SU-DHL-6 (cell line): ENCODE measurements around the gene HOMEZ.

ENCODE experiments used
- H2AFZ ChIP-seq: fragments of 200-600 bp; sonication (generic); 2 replicates; pipeline ENCODE4 v1.6.1; 2014; ENCODE audit warnings: low read depth, mild to moderate bottlenecking, moderate library complexity, mixed read lengths, antibody characterized with exemption, low read length; ENCODE audit not compliant: severe bottlenecking
- H3F3A ChIP-seq: fragments of 200-600 bp; shearing (Covaris generic); 2 replicates; pipeline ENCODE4 v1.6.0; 2016; ENCODE audit warnings: antibody characterized with exemption, mild to moderate bottlenecking; ENCODE audit not compliant: insufficient read depth
- H3K27ac ChIP-seq: fragments of 200-600 bp; sonication (generic); 2 replicates; pipeline ENCODE4 v1.5.1; 2016; ENCODE audit warnings: low read depth, mild to moderate bottlenecking, low read length, moderate library complexity, mixed read lengths
- H3K27me3 ChIP-seq: fragments of 200-600 bp; sonication (generic), shearing (Covaris generic); 2 replicates; pipeline ENCODE4 v1.6.0; 2014; ENCODE audit warnings: mild to moderate bottlenecking, low read length
- H3K36me3 ChIP-seq: fragments of 200-600 bp; sonication (generic); 2 replicates; pipeline ENCODE4 v1.6.1; 2014; ENCODE audit warnings: mild to moderate bottlenecking, low read length, mixed read lengths
- H3K4me2 ChIP-seq: fragments of 300-600, 200-600 bp; shearing (Covaris generic), sonication (generic); 2 replicates; pipeline ENCODE4 v1.6.0; 2014; ENCODE audit warnings: low read length, low read depth, mild to moderate bottlenecking; ENCODE audit not compliant: poor library complexity, severe bottlenecking
- H3K4me3 ChIP-seq: fragments of 200-600 bp; sonication (generic); 2 replicates; pipeline ENCODE4 v1.5.1; 2014; ENCODE audit warnings: antibody characterized with exemption, low read length, mild to moderate bottlenecking, mixed read lengths; ENCODE audit not compliant: insufficient read depth, poor library complexity, severe bottlenecking
- H3K79me2 ChIP-seq: fragments of 200-600 bp; sonication (generic); 2 replicates; pipeline ENCODE4 v1.6.1; 2014; ENCODE audit warnings: mild to moderate bottlenecking, low read length, moderate library complexity; ENCODE audit not compliant: insufficient read depth
- H3K9ac ChIP-seq: fragments of 200-600 bp; sonication (generic); 2 replicates; pipeline ENCODE4 v1.7.0; 2014; ENCODE audit warnings: mild to moderate bottlenecking, low read length
- H3K9me2 ChIP-seq: fragments of 200-600 bp; sonication (generic); replicated peaks from 2 replicates; pipeline ENCODE4 v1.6.1; 2014; ENCODE audit warnings: low read length; ENCODE audit not compliant: insufficient read depth
- H3K9me3 ChIP-seq: fragments of 200-600 bp; sonication (generic); 2 replicates; pipeline ENCODE4 v1.6.1; 2014; ENCODE audit warnings: low read length, mixed read lengths; ENCODE audit not compliant: insufficient read depth
- H4K20me1 ChIP-seq: fragments of 200-600 bp; sonication (generic); 2 replicates; pipeline ENCODE4 v1.6.1; 2014; ENCODE audit warnings: low read depth, mild to moderate bottlenecking, antibody characterized with exemption, low read length, moderate library complexity, mixed read lengths
- EZH2phosphoT487 ChIP-seq: fragments of 200-600 bp; sonication (generic), shearing (Covaris generic); conservative IDR thresholded peaks from 2 replicates; pipeline ENCODE4 v1.6.1; 2018; ENCODE audit warnings: mild to moderate bottlenecking, antibody characterized with exemption, low read length, moderate library complexity, mixed read lengths
- TF ChIP-seq, protein P1 (sequence below): fragments of 200-600 bp; sonication (generic); IDR thresholded peaks from one replicate; pipeline ENCODE4 v1.5.1; 2017; ENCODE audit warnings: antibody characterized with exemption, mild to moderate bottlenecking, low read length, moderate library complexity; ENCODE audit not compliant: insufficient read depth, poor library complexity, severe bottlenecking

Gene HOMEZ

DNA sequence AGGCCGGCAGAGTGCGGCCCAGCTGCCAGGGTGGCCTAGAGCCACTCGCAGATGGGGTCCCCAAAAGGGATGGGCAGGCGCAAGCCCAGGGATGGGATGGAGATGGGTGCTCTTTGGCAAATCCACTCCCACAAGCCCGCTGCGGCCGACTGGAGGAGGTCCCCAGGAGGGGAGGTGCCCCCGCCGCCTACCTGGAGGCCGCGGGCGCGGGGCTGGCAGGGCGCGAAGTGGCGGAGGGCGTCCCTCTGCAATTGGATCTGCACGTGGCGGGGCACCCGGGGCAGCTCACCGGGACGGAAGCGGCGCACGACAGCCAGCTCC is 16.0 kb upstream of the HOMEZ start:
- Histone ChIP-seq H4K20me1 (no peaks in the 10 kb centered on the region), H3K27ac (peak overlapping the region; percentile 59), H3K9me3 (no peaks in the 10 kb centered on the region), H3K4me3 (peak overlapping the region; percentile 69), H3K27me3 (no peaks in the 10 kb centered on the region), H3K4me2 (peak overlapping the region; percentile 74), H3K9ac (peak overlapping the region; percentile 73), H3F3A (0 out of 2 replicates have a peak, but pooled peaks cover 5% of the 10 kb centered on the region), H3K79me2 (peaks cover 5% of the 10 kb centered on the region; the same call in 1 of the 2 replicates), H3K9me2 (no peaks in the 10 kb centered on the region), H3K36me3 (peaks cover 5% of the 10 kb centered on the region; the same call in 1 of the 2 replicates), H2AFZ (peak overlapping the region; percentile 79)
- TF ChIP-seq EZH2phosphoT487 = no peak
- TF ChIP-seq, protein P1, sequence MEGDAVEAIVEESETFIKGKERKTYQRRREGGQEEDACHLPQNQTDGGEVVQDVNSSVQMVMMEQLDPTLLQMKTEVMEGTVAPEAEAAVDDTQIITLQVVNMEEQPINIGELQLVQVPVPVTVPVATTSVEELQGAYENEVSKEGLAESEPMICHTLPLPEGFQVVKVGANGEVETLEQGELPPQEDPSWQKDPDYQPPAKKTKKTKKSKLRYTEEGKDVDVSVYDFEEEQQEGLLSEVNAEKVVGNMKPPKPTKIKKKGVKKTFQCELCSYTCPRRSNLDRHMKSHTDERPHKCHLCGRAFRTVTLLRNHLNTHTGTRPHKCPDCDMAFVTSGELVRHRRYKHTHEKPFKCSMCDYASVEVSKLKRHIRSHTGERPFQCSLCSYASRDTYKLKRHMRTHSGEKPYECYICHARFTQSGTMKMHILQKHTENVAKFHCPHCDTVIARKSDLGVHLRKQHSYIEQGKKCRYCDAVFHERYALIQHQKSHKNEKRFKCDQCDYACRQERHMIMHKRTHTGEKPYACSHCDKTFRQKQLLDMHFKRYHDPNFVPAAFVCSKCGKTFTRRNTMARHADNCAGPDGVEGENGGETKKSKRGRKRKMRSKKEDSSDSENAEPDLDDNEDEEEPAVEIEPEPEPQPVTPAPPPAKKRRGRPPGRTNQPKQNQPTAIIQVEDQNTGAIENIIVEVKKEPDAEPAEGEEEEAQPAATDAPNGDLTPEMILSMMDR = no peak

- Histone ChIP-seq H4K20me1 (no peaks in the 10 kb centered on the region), H3K27ac (peak overlapping the region; percentile 75), H3K36me3 (peaks cover 5% of the 10 kb centered on the region; the same call in 1 of the 2 replicates), H3K9ac (peak overlapping the region; percentile 73), H3K9me3 (no peaks in the 10 kb centered on the region), H3K79me2 (peaks cover 5% of the 10 kb centered on the region; the same call in 1 of the 2 replicates), H3F3A (peaks cover 6% of the 10 kb centered on the region; the same call in 1 of the 2 replicates), H3K4me3 (peak overlapping the region; percentile 76), H3K27me3 (no peaks in the 10 kb centered on the region), H3K4me2 (peak overlapping the region; percentile 74), H3K9me2 (no peaks in the 10 kb centered on the region), H2AFZ (peak overlapping the region; percentile 88)
- TF ChIP-seq, protein P1 = peak; percentile 67
- no peak for TF ChIP-seq EZH2phosphoT487
Measured at GRCh38 chr14:23301288-23301968, 15.5 kb upstream of the HOMEZ start.

GRCh38 chr14:23300687-23301223 is 14.8 kb upstream of the HOMEZ start:
- peak overlapping the region; percentile 41 for H3K27ac ChIP-seq

More at GRCh38 chr14:23300687-23301223, 14.8 kb upstream of the HOMEZ start:
- Histone ChIP-seq H3K27me3 (no peaks in the 10 kb centered on the region), H3K4me2 (peak overlapping the region; percentile 66), H3K79me2 (peaks cover 5% of the 10 kb centered on the region; the same call in 1 of the 2 replicates), H3F3A (peaks cover 12% of the 10 kb centered on the region), H3K9me2 (no peaks in the 10 kb centered on the region), H3K4me3 (peak overlapping the region; percentile 76), H2AFZ (no peak overlapping the region), H4K20me1 (no peaks in the 10 kb centered on the region), H3K36me3 (peaks cover 5% of the 10 kb centered on the region; the same call in 1 of the 2 replicates), H3K9ac (peak overlapping the region; percentile 73), H3K9me3 (no peaks in the 10 kb centered on the region)
- TF ChIP-seq EZH2phosphoT487 = no peak
- TF ChIP-seq, protein P1 = no peak
